AG09319 (cell line): ENCODE results near the gene VSIG10.

Experiments
- DNase-seq: peaks from one replicate; pipeline ENCODE4 v3.0.0-alpha.2; 2010; ENCODE audit warnings: low read depth; ENCODE audit errors: extremely low read depth
- CTCF ChIP-seq: IDR thresholded peaks from 2 replicates; pipeline ENCODE4 v1.5.1; 2011; ENCODE audit warnings: low read depth, mild to moderate bottlenecking, inconsistent platforms, low read length, moderate library complexity

VSIG10 gene

DNA sequence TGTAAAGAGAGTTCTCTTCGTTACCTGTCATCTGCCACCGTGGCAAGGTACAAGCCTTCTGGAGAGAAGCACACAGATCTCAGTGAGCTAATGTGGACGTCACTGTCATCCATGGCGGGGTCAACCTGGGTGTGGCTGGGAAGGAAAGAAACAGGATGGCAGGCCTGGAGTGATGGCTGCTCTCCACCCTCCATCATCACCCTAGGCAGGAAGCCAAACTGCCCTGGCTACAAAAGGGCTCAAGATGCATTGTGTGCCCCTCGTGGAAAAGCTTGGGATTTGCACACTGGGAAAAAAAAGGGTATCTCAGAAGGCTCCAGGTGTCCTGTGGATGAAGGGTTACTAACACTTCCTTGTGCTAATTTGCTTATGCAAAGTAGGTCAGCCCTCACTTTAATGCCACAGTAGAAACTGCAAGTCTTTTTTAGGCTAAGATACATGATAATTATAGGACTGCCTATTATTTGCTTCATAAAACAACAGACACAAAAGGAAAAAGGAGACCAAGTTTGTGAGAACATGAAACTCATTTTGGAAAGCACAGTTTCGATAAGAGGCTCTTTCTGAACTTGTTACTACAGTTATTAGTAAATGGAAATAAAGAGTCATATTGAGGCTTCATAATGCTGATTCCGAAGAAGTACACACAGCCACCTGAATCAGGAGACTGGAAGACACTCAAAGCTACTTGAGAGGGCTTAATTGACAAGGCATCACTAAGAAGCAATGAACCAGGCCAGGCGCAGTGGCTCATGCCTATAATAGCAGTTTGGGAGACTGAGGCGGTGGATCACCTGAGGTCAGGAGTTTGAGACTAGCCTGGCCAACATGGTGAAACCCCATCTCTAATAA lies 68.4 kb downstream of the VSIG10 start:
- DNase-seq = no peak
- TF ChIP-seq CTCF = no peak; the same call in none of the 2 replicates

DNA sequence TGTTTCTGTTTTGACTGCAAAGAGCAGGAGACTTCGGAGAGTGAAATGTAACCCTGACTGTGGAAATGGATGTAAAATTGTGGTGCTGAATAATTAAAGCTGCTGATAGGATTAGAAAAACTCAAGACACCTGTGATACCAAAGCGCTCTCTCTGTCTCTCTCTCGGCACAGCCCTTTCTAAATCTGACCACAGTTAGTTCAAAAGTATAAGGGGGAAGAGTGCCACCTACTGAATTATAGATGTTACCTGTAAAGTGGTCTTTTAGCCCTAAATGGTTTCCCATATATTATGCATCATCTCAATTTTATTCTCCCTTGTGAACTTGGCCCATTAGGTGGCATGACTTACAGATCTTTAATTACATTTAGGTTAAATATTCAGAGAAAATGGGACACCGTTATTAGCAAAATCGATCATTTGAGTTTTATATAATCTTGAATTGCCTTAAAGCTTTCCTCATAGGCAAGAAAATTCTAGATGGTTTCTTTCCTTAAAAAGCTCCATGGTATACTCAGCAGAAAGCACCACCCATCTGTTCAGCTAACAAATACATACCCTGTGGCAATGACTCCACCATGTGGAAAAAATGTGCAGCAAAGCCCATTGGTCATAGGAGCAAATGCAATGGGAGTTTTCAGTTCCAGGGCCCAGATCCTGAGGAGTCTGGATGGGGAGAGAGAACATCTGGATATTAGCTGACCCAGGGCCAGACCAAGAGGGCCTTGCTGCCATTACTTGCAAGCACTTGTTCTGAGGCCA lies 69.2 kb downstream of the VSIG10 start:
- TF ChIP-seq CTCF = peak; percentile 55
- DNase-seq = no peak

GRCh38 chr12:118033902-118034301 lies 69.9 kb downstream of the VSIG10 start:
- peak; percentile 48 for DNase-seq
- TF ChIP-seq CTCF = no peak

- no peak for TF ChIP-seq CTCF
- DNase-seq = no peak
Observed at GRCh38 chr12:118033323-118033722, 70.5 kb downstream of the VSIG10 start.

DNA sequence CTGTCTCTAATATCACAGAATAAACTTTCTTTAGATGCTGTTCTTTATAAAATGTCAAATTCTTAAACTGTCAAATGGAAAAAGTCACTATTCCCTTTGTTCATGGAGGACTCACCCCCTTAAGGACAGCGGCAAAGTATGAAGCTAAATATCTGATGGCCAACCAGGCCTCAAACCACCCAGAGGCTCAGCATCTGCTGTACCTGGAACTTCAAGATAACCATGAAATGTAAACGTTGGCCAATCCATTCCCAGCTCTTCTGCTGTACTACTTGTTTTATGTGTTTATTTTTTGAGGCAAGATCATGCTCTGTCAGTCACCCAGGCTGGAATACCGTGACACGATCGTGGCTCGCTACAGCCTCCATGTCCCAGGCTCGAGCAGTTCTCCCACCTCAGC lies 71.6 kb downstream of the VSIG10 start:
- no peak for TF ChIP-seq CTCF
- no peak for DNase-seq

GRCh38 chr12:118029166-118029565 lies 74.6 kb downstream of the VSIG10 start:
- no peak for TF ChIP-seq CTCF
- DNase-seq = no peak

DNA sequence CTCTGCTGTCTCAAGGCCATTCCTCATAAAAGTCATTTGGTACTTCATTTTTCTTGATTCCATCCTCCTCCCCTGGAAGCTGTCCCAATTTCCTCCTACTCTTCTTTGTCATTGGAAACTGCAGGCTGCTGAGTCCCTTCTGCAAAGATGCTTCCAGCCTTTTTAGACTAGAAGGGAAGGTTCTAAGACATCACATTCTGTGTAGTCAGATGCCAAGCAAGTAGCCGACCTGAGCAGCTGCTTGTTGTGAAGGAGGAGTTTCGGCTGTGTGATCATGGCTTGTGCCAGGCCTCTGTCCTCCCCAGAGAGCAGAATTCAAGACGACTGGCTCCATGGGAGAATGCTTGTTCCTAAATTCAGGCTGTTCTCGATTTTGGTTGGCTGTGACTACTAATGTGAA lies 78.6 kb downstream of the VSIG10 start:
- no peak for DNase-seq
- no peak for TF ChIP-seq CTCF
